ENCODE results near the gene ABHD10. TPM values are rescaled to one million over a fixed set of nuclear protein-coding genes. Genes with fewer than 3 reads are reported as not detected.

Gene ABHD10
- total and polyA plus RNA-seq, 10 of the 15 experiments (the other 5 are each of a cell fraction or from before 2014, with no cell fraction given): 12.3 to 51.0 (median 28.9) TPM

DNA sequence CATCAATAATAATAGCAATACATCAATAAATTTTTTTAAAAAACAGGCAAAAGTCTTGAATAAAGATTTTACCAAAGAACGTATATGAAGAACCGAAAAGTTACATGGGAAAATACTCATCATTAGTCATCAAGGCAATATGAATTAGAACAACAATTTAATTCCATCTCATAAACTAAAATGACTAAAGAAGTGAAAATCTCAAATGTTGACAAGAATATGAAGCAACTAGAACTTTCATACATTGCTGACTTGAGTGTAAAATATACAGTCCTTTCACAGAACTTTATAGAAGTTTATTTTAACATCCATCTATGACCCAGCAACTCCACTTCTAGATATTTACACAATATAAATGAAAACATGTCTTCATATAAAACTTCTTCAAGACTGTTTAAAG lies 35.3 kb upstream of the ABHD10 start:
- Histone ChIP-seq H3K9ac (ENCODE audit: control insufficient read depth, insufficient read depth, low read length) (no peak overlapping the region), H3K4me3 (no peak overlapping the region), H3K79me2 (ENCODE audit: control insufficient read depth, insufficient read depth, low read length) (no peaks in the 10 kb centered on the region), H2AFZ (ENCODE audit: control insufficient read depth, low read depth, low read length) (no peak overlapping the region), H3K4me2 (ENCODE audit: control insufficient read depth, insufficient read depth) (no peak overlapping the region), H3K9me3 (replicated peaks; ENCODE audit: control insufficient read depth, insufficient read depth, low read length) (no peaks in the 10 kb centered on the region), H4K20me1 (ENCODE audit: control insufficient read depth, insufficient read depth) (no peaks in the 10 kb centered on the region), H3K4me1 (ENCODE audit: control insufficient read depth, insufficient read depth, low read length) (no peaks in the 10 kb centered on the region), H3K27ac (ENCODE audit: control insufficient read depth, insufficient read depth) (no peak overlapping the region), H3K36me3 (ENCODE audit: control insufficient read depth in 2 of 2, insufficient read depth in 2 of 2, low read length in 1 of 2) (no peaks in the 10 kb centered on the region), H3K27me3 (replicated peaks in 1 of 2; ENCODE audit: control insufficient read depth in 2 of 2, insufficient read depth in 2 of 2, low read length in 1 of 2) (peaks cover 0 to 2% of the 10 kb centered on the region in 2 experiments; a peak in 2 of 4 replicates)
- DNase-seq (ENCODE audit: low read depth, low spot score): no peak
- SMC1A ChIA-PET (ENCODE audit: uncharacterized antibody, unreplicated experiment): no interaction called here
- no peak for ATAC-seq
- no peak for FAIRE-seq
- WGBS (ENCODE audit: insufficient coverage, insufficient replicate concordance, low lambda C conversion rate, missing lambda C conversion rate): 50% methylated on average over 2 of the region's 2 CpGs
- intact Hi-C loops (cut with micrococcal nuclease; ENCODE audit: unreplicated experiment) (no loop called here), in situ Hi-C loops (cut with MboI) (no loop called here)
- no peak for TF ChIP-seq ATF7 (IDR thresholded peaks at IDR 0.05; ENCODE audit: low read depth)
- TF ChIP-seq TBL1XR1 (IDR thresholded peaks at IDR 0.05; ENCODE audit: low read depth, low read length): no peak
- no peak for TF ChIP-seq IKZF2 (IDR thresholded peaks at IDR 0.05)
- no peak for TF ChIP-seq E2F4 (IDR thresholded peaks at IDR 0.05; ENCODE audit: low read depth, low read length)
- TF ChIP-seq TCF3 (IDR thresholded peaks at IDR 0.05; ENCODE audit: borderline replicate concordance, insufficient read depth, low read depth, low read length): no peak
- RAD21 ChIA-PET (ENCODE audit: unreplicated experiment): no interaction called here
- CTCF ChIA-PET: no interaction called here
- POLR2A ChIA-PET: no interaction called here
- no TSS peak for BruUV-seq (replicated peaks)

DNA sequence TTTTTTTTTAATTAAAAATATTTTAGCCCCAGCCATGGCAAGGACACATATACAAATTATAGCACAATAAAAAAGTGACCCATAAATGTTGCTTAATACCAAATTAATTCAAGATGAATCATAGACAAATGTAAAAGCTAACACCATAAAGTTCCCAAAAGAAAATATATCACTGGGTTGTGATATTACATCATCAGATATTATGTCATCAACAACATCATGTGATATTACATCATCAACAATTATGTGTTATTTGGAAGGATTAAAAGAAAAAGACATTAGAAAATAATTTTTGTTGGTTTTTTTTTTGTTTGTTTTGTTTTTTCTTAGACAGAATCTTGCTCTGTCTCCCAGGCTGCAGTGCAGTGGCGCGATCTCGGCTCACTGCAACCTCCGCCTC lies 34.5 kb upstream of the ABHD10 start:
- H2AFZ ChIP-seq (ENCODE audit: control insufficient read depth, low read depth, low read length): no peak overlapping the region
- ATAC-seq (no peak), DNase-seq (ENCODE audit: low read depth, low spot score) (no peak), FAIRE-seq (no peak)
- POLR2A ChIA-PET: no interaction called here
- BruUV-seq (replicated peaks): no TSS peak
- H3K27me3 ChIP-seq (replicated peaks in 1 of 2; ENCODE audit: control insufficient read depth in 2 of 2, insufficient read depth in 2 of 2, low read length in 1 of 2): peaks cover 0 to 2% of the 10 kb centered on the region in 2 experiments; a peak in 2 of 4 replicates
- in situ Hi-C loops (cut with MboI) (no loop called here), intact Hi-C loops (cut with micrococcal nuclease; ENCODE audit: unreplicated experiment) (no loop called here)
- RAD21 ChIA-PET (ENCODE audit: unreplicated experiment): no interaction called here
- H3K4me3 ChIP-seq: no peak overlapping the region
- no peak overlapping the region for H3K4me2 ChIP-seq (ENCODE audit: control insufficient read depth, insufficient read depth)
- no peak for TF ChIP-seq PAX8 (IDR thresholded peaks at IDR 0.05)
- TF ChIP-seq POLR2A (IDR thresholded peaks at IDR 0.05; ENCODE audit: low read depth, low read length): no peak
- TF ChIP-seq MEF2A (IDR thresholded peaks at IDR 0.05; ENCODE audit: insufficient read depth, low read depth, low read length): no peak
- TF ChIP-seq TCF3 (IDR thresholded peaks at IDR 0.05; ENCODE audit: borderline replicate concordance, insufficient read depth, low read depth, low read length): no peak
- TF ChIP-seq TCF7 (IDR thresholded peaks at IDR 0.05; ENCODE audit: borderline replicate concordance): no peak
- TF ChIP-seq YBX1 (IDR thresholded peaks at IDR 0.05): no peak
- H4K20me1 ChIP-seq (ENCODE audit: control insufficient read depth, insufficient read depth): no peaks in the 10 kb centered on the region
- no peaks in the 10 kb centered on the region for H3K79me2 ChIP-seq (ENCODE audit: control insufficient read depth, insufficient read depth, low read length)
- SMC1A ChIA-PET (ENCODE audit: uncharacterized antibody, unreplicated experiment): no interaction called here
- H3K9me3 ChIP-seq (replicated peaks; ENCODE audit: control insufficient read depth, insufficient read depth, low read length): no peaks in the 10 kb centered on the region
- H3K27ac ChIP-seq (ENCODE audit: control insufficient read depth, insufficient read depth): no peak overlapping the region
- H3K9ac ChIP-seq (ENCODE audit: control insufficient read depth, insufficient read depth, low read length): no peak overlapping the region
- 67% methylated on average over 4 of the region's 4 CpGs for WGBS (ENCODE audit: insufficient coverage, insufficient replicate concordance, low lambda C conversion rate, missing lambda C conversion rate)
- H3K4me1 ChIP-seq (ENCODE audit: control insufficient read depth, insufficient read depth, low read length): no peaks in the 10 kb centered on the region
- CTCF ChIA-PET: interaction anchor here (0.7 kb wide), 1 partner anchor 227 kb away, joined by 3 read pairs; no protein-coding TSS in a partner anchor
- H3K36me3 ChIP-seq (ENCODE audit: control insufficient read depth in 2 of 2, insufficient read depth in 2 of 2, low read length in 1 of 2): no peaks in the 10 kb centered on the region

All from GM12878 (cell line).